Ishikawa (cell line): ENCODE results near the gene GRIK2.

Source experiments
- CEBPB ChIP-seq: IDR thresholded peaks from 2 replicates; pipeline ENCODE4 v1.6.1; 2012
- CREB1 ChIP-seq: IDR thresholded peaks from 2 replicates; pipeline ENCODE4 v1.6.1; 2012; ENCODE audit warnings: low read depth
- EGR1 ChIP-seq: IDR thresholded peaks from 2 replicates; pipeline ENCODE4 v1.6.1; 2012
- EP300 ChIP-seq: IDR thresholded peaks from 2 replicates; pipeline ENCODE4 v1.6.1; 2012; ENCODE audit warnings: borderline replicate concordance
- FOXM1 ChIP-seq: IDR thresholded peaks from 2 replicates; pipeline ENCODE4 v1.6.1; 2012; ENCODE audit warnings: low read depth, borderline replicate concordance
- MAX ChIP-seq: IDR thresholded peaks from 2 replicates; pipeline ENCODE4 v1.6.1; 2012
- NFIC ChIP-seq: IDR thresholded peaks from 2 replicates; pipeline ENCODE4 v1.6.1; 2012
- RAD21 ChIP-seq: IDR thresholded peaks from 2 replicates; pipeline ENCODE4 v1.6.1; 2012; ENCODE audit warnings: low read depth
- REST ChIP-seq: IDR thresholded peaks from 2 replicates; pipeline ENCODE4 v1.6.1; 2012; ENCODE audit warnings: low read depth, mild to moderate bottlenecking
- TAF1 ChIP-seq: IDR thresholded peaks from 2 replicates; pipeline ENCODE4 v1.6.1; 2012; ENCODE audit warnings: low read depth, mild to moderate bottlenecking
- TCF12 ChIP-seq: IDR thresholded peaks from 2 replicates; pipeline ENCODE4 v1.6.1; 2012; ENCODE audit warnings: low read depth
- TEAD4 ChIP-seq: IDR thresholded peaks from 2 replicates; pipeline ENCODE4 v1.6.1; 2012
- USF1 ChIP-seq: IDR thresholded peaks from 2 replicates; pipeline ENCODE4 v1.6.1; 2012
- YY1 ChIP-seq: IDR thresholded peaks from 2 replicates; pipeline ENCODE4 v1.6.1; 2012; ENCODE audit warnings: low read depth
- ZBTB7A ChIP-seq: IDR thresholded peaks from 2 replicates; pipeline ENCODE4 v1.6.1; 2012; ENCODE audit warnings: low read depth

GRIK2 gene

GRCh38 chr6:101650402-101651100 lies 257.0 kb downstream of the GRIK2 start:
- TF ChIP-seq TAF1 (no peak), FOXM1 (no peak), CEBPB (no peak), USF1 (no peak), CREB1 (no peak)

- no peak for TF ChIP-seq NFIC
- TF ChIP-seq USF1, result no peak
- TF ChIP-seq YY1, result no peak
- TF ChIP-seq CREB1, result no peak
- TF ChIP-seq TEAD4, result no peak
- no peak for TF ChIP-seq EGR1
- no peak for TF ChIP-seq MAX
- TF ChIP-seq EP300, result no peak
- TF ChIP-seq RAD21, result no peak
- no peak for TF ChIP-seq ZBTB7A
- no peak for TF ChIP-seq FOXM1
- no peak for TF ChIP-seq CEBPB
- no peak for TF ChIP-seq REST
- no peak for TF ChIP-seq TAF1
- TF ChIP-seq TCF12, result no peak
Measured at GRCh38 chr6:101652079-101652478, 258.6 kb downstream of the GRIK2 start.

- TF ChIP-seq RAD21, result no peak
- TF ChIP-seq ZBTB7A, result no peak
- no peak for TF ChIP-seq EGR1
- no peak for TF ChIP-seq CEBPB
- no peak for TF ChIP-seq TCF12
- TF ChIP-seq YY1, result no peak
- TF ChIP-seq USF1, result no peak
- TF ChIP-seq MAX, result no peak
- TF ChIP-seq REST, result no peak
Measured at GRCh38 chr6:101655109-101655508, 261.6 kb downstream of the GRIK2 start.

- TF ChIP-seq CREB1, result no peak
- no peak for TF ChIP-seq MAX
- TF ChIP-seq YY1, result no peak
- TF ChIP-seq NFIC, result no peak
- no peak for TF ChIP-seq EP300
- no peak for TF ChIP-seq USF1
Measured at GRCh38 chr6:101662111-101662897, 268.8 kb downstream of the GRIK2 start.

- TF ChIP-seq TCF12, result no peak
- no peak for TF ChIP-seq EP300
- TF ChIP-seq EGR1, result no peak
- TF ChIP-seq CEBPB, result no peak
- TF ChIP-seq REST, result no peak
- TF ChIP-seq CREB1, result no peak
- no peak for TF ChIP-seq USF1
- no peak for TF ChIP-seq ZBTB7A
- TF ChIP-seq MAX, result no peak
- no peak for TF ChIP-seq NFIC
- TF ChIP-seq YY1, result no peak
- no peak for TF ChIP-seq RAD21
- no peak for TF ChIP-seq TEAD4
- no peak for TF ChIP-seq TAF1
- no peak for TF ChIP-seq FOXM1
Measured at GRCh38 chr6:101663100-101663499, 269.6 kb downstream of the GRIK2 start.
